ENCODE data around the gene CDKN2A. TPM values are rescaled to one million over a fixed set of nuclear protein-coding genes. Genes with fewer than 3 reads are reported as not detected.

CDKN2A gene
- total and polyA plus RNA-seq, 2 donors (not counting 3 experiments of a cell fraction or from before 2014, with no cell fraction given), result 8.5 to 10.7 TPM

GRCh38 chr9:22031655-22032411 lies 37.6 kb upstream of the CDKN2A start:
- Histone ChIP-seq H3K4me1 (ENCODE audit: control insufficient read depth, extremely low read depth, insufficient read depth, low read length) (peaks cover 12% of the 10 kb centered on the region), H3K4me2 (ENCODE audit: insufficient read depth, low read length) (no peak overlapping the region), H2AFZ (ENCODE audit: low read depth, low read length) (no peak overlapping the region), H3K36me3 (ENCODE audit: control insufficient read depth in 2 of 2, extremely low read depth in 1 of 2, insufficient read depth in 2 of 2, low read length in 2 of 2) (no peaks in the 10 kb centered on the region), H3K79me2 (ENCODE audit: control insufficient read depth, insufficient read depth, low read length) (no peaks in the 10 kb centered on the region), H3K9me1 (replicated peaks; ENCODE audit: control insufficient read depth, extremely low read depth, insufficient read depth, low read length) (no peaks in the 10 kb centered on the region), H3K9ac (replicated peaks; ENCODE audit: extremely low read depth, insufficient read depth, low read length) (no peak overlapping the region), H3K9me3 (replicated peaks; ENCODE audit: control insufficient read depth, insufficient read depth, low read length) (no peaks in the 10 kb centered on the region), H4K20me1 (replicated peaks; ENCODE audit: control insufficient read depth, extremely low read depth, insufficient read depth, low read length) (no peaks in the 10 kb centered on the region), H3K27me3 (ENCODE audit: control insufficient read depth in 2 of 2, insufficient read depth in 2 of 2, low read length in 2 of 2) (no peaks in the 10 kb centered on the region), H3K4me3 (replicated peaks in 1 of 3; ENCODE audit: insufficient read depth in 1 of 3, low read depth in 1 of 3, low read length in 3 of 3) (no peak overlapping the region), H3K27ac (ENCODE audit: insufficient read depth, low read depth, low read length) (no peak overlapping the region)
- TF ChIP-seq JUN (IDR thresholded peaks at IDR 0.05; ENCODE audit: borderline replicate concordance, insufficient read depth, insufficient read length, low read depth), result no peak
- TF ChIP-seq EZH2 (IDR thresholded peaks at IDR 0.05; ENCODE audit: borderline replicate concordance, low read depth, low read length, severe bottlenecking), result no peak
- no peak for TF ChIP-seq CTCF (IDR thresholded peaks at IDR 0.05; ENCODE audit: extremely low read depth in 1 of 2, insufficient read depth in 1 of 2, low read depth in 1 of 2, low read length in 2 of 2)
- no peak for TF ChIP-seq POLR2AphosphoS5 (IDR thresholded peaks at IDR 0.05; ENCODE audit: insufficient read depth, low read depth, low read length)
- ChIA-PET CTCF (interaction anchor here (1.0 to 4.0 kb wide), 6 partner anchors 12 to 218 kb away, joined by 3 to 20 read pairs (median 5); partner anchors contain the start of genes CDKN2A, CDKN2B and CDKN2B-AS1), POLR2A (interaction anchor here (0.7 kb wide), 1 partner anchor 22 kb away, joined by 3 read pairs; the partner anchor contains the start of gene CDKN2B)
- dilution Hi-C loops (cut with MboI; ENCODE audit: extremely low pct_ligation_motif_present, low sequenced_read_pairs), result no loop called here
- no TSS peak for BruUV-seq (replicated peaks)
- FAIRE-seq (no peak), DNase-seq (ENCODE audit: low read depth, low spot score) (no peak)
- intact Hi-C loops (cut with micrococcal nuclease), result no loop called here

Data from endothelial cell of umbilical vein (primary cell).